ENCODE data around the gene SEC61B.

SEC61B gene

GRCh38 chr9:99221621-99222415, at the start of gene SEC61B, which contains the start of gene ALG2:
Gene SEC61B (plus strand): TSS chr9:99222282. CDS start chr9:99222364, 82 bp downstream.
Gene ALG2 (minus strand): TSS chr9:99221942. CDS start chr9:99221894, 48 bp downstream.
- peak; percentile 96 for DNase-seq

- DNase-seq = peak; percentile 30
These were observed 48.2 kb upstream of the SEC61B start for GRCh38 chr9:99173570-99174504.

- no peak for DNase-seq
These were observed 45.5 kb upstream of the SEC61B start for GRCh38 chr9:99176527-99177013.

- DNase-seq = no peak
These were observed 44.3 kb upstream of the SEC61B start for GRCh38 chr9:99177576-99178366.

GRCh38 chr9:99178912-99179872, 42.9 kb upstream of the SEC61B start:
- DNase-seq = no peak

GRCh38 chr9:99180199-99180598, 41.9 kb upstream of the SEC61B start:
- DNase-seq = no peak

- no peak for DNase-seq
These were observed 41.4 kb upstream of the SEC61B start for GRCh38 chr9:99180662-99181061.

- no peak for DNase-seq
These were observed 40.9 kb upstream of the SEC61B start for GRCh38 chr9:99181206-99181605.

- DNase-seq = no peak
These were observed 40.5 kb upstream of the SEC61B start for GRCh38 chr9:99181621-99182020.

- DNase-seq = no peak
These were observed 39.7 kb upstream of the SEC61B start for GRCh38 chr9:99182356-99182755.

- DNase-seq = no peak
These were observed 38.5 kb upstream of the SEC61B start for GRCh38 chr9:99183616-99184015.

- DNase-seq = no peak
These were observed 38.0 kb upstream of the SEC61B start for GRCh38 chr9:99184110-99184474.

GRCh38 chr9:99184475-99185347, 37.4 kb upstream of the SEC61B start:
- DNase-seq = peak; percentile 90

GRCh38 chr9:99185348-99185632, 36.8 kb upstream of the SEC61B start:
- DNase-seq = no peak

GRCh38 chr9:99185934-99186333, 36.1 kb upstream of the SEC61B start:
- DNase-seq = no peak

GRCh38 chr9:99187311-99187710, 34.8 kb upstream of the SEC61B start:
- DNase-seq = no peak

- DNase-seq = no peak
These were observed 32.9 kb upstream of the SEC61B start for GRCh38 chr9:99189186-99189585.

- DNase-seq = no peak
These were observed 32.0 kb upstream of the SEC61B start for GRCh38 chr9:99189887-99190596.

GRCh38 chr9:99190597-99191283, 31.3 kb upstream of the SEC61B start:
- DNase-seq = no peak

All from midbrain (tissue), 1 donor.